Anterior cingulate cortex (tissue), 58 donors: Measurements from ENCODE around the gene SLC30A2.

ENCODE experiments used
- DNase-seq, 58 donors: peaks; one replicate each; lab custom pipeline; 2025; lab: John Stamatoyannopoulos, UW

Gene SLC30A2

GRCh38 chr1:26070963-26071342, 25.0 kb upstream of the SLC30A2 start:
- DNase-seq = no peak

GRCh38 chr1:26070296-26070962, 24.5 kb upstream of the SLC30A2 start:
- DNase-seq = no peak

GRCh38 chr1:26069941-26070295, 24.0 kb upstream of the SLC30A2 start:
- no peak for DNase-seq

- DNase-seq = no peak
Measured at GRCh38 chr1:26067432-26067911, 21.6 kb upstream of the SLC30A2 start, which contains the start of gene TRIM63. Gene TRIM63 (minus strand): TSS chr1:26067630. CDS start chr1:26067494, 136 bp downstream.

- DNase-seq = no peak
Measured at GRCh38 chr1:26066857-26067256, 20.9 kb upstream of the SLC30A2 start.

GRCh38 chr1:26066160-26066559, 20.2 kb upstream of the SLC30A2 start:
- DNase-seq = no peak

- no peak for DNase-seq
Measured at GRCh38 chr1:26064553-26064952, 18.6 kb upstream of the SLC30A2 start.

- no peak for DNase-seq
Measured at GRCh38 chr1:26060832-26061574, 15.1 kb upstream of the SLC30A2 start.

- no peak for DNase-seq
Measured at GRCh38 chr1:26059906-26060305, 14.0 kb upstream of the SLC30A2 start.

- DNase-seq = no peak
Measured at GRCh38 chr1:26058052-26058595, 12.2 kb upstream of the SLC30A2 start.

GRCh38 chr1:26057189-26057588, 11.3 kb upstream of the SLC30A2 start:
- no peak for DNase-seq

- no peak for DNase-seq
Measured at GRCh38 chr1:26055041-26055440, 9.1 kb upstream of the SLC30A2 start.

GRCh38 chr1:26053718-26054560, 8.0 kb upstream of the SLC30A2 start:
- no peak for DNase-seq

- DNase-seq = no peak
Measured at GRCh38 chr1:26050248-26050640, 4.3 kb upstream of the SLC30A2 start.

GRCh38 chr1:26049531-26050247, 3.8 kb upstream of the SLC30A2 start:
- no peak for DNase-seq

GRCh38 chr1:26047278-26047874, 1.5 kb upstream of the SLC30A2 start:
- no peak for DNase-seq

GRCh38 chr1:26046246-26047095, 553 bp upstream of the SLC30A2 start:
- no peak for DNase-seq

- DNase-seq = no peak
Measured at GRCh38 chr1:26044971-26045721, 772 bp downstream of the SLC30A2 start.
